ENCODE measurements around the gene SPINK1.

The SPINK1 gene

DNA sequence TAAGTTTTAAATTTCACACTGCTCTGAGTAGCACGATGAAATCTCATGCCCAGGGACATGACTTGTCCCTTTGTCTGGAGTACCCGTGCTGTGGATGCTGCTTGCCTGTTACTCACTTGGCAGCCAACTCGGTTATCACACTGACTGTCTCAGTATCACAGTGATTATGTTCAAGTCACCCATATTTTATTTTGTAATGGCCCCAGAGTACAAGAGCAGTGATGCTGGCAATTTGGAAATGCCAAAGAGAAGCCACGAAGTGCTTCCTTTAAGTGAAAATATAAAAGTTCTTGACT lies 24.3 kb upstream of the SPINK1 start:
- Mint-ChIP-seq H3K27ac (no peak overlapping the region), H3K4me1 (no peaks in the 10 kb centered on the region), H3K9me3 (no peaks in the 10 kb centered on the region), H3K4me3 (no peak overlapping the region), H3K36me3 (ENCODE audit: low read depth) (no peaks in the 10 kb centered on the region), H3K27me3 (ENCODE audit: low read depth) (peaks cover 3% of the 10 kb centered on the region)
- TF ChIP-seq, protein P1, sequence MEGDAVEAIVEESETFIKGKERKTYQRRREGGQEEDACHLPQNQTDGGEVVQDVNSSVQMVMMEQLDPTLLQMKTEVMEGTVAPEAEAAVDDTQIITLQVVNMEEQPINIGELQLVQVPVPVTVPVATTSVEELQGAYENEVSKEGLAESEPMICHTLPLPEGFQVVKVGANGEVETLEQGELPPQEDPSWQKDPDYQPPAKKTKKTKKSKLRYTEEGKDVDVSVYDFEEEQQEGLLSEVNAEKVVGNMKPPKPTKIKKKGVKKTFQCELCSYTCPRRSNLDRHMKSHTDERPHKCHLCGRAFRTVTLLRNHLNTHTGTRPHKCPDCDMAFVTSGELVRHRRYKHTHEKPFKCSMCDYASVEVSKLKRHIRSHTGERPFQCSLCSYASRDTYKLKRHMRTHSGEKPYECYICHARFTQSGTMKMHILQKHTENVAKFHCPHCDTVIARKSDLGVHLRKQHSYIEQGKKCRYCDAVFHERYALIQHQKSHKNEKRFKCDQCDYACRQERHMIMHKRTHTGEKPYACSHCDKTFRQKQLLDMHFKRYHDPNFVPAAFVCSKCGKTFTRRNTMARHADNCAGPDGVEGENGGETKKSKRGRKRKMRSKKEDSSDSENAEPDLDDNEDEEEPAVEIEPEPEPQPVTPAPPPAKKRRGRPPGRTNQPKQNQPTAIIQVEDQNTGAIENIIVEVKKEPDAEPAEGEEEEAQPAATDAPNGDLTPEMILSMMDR (IDR thresholded peaks at IDR 0.05; ENCODE audit: unreplicated experiment in 3 of 3) = no peak

DNA sequence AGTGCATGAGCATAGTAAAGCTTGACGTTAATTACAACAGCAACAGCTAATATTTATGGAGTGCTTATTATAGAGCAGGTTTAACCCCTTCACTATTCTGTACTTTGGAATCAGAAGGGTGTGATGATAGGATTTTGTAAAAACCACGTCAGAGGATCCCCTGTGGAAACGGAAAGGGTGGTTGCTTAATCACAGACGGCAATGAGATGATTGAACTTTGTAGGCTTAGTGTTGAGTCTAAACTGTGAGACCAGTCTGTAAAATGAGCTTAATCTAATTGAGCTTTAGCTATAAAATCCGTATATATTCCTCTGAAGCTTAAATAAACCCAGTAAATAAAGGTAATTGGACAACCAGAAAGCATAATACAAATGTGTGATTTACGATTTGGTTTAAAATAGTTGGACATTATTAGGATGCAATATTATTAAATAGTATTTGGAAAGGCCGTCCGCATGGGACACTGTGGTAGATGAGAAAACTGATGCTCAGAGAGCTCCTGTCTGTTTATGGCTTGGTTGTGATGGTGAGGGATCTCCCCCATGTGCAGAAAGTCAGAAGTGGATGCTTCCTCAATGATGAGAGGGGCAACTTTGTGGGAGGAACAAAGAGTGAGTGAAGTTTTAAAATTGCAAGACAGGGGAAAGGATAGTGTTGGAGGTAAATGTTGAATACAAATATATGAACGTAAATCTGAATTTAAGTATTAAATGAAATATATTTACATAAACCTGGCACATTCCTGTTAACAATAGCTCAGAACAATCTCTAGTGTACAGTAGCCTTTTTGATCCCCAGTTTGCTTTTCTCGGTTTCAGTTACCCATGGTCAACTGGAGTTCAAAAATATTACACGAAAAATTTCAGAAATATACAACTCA lies 23.7 kb upstream of the SPINK1 start:
- H3K4me1 Mint-ChIP-seq = no peaks in the 10 kb centered on the region
- no peak overlapping the region for H3K27ac Mint-ChIP-seq
- no peaks in the 10 kb centered on the region for H3K9me3 Mint-ChIP-seq
- H3K4me3 Mint-ChIP-seq = no peak overlapping the region
- TF ChIP-seq, protein P1 (IDR thresholded peaks at IDR 0.05; ENCODE audit: unreplicated experiment in 3 of 3) = no peak
- H3K27me3 Mint-ChIP-seq (ENCODE audit: low read depth) = peaks cover 3% of the 10 kb centered on the region
- no peaks in the 10 kb centered on the region for H3K36me3 Mint-ChIP-seq (ENCODE audit: low read depth)

DNA sequence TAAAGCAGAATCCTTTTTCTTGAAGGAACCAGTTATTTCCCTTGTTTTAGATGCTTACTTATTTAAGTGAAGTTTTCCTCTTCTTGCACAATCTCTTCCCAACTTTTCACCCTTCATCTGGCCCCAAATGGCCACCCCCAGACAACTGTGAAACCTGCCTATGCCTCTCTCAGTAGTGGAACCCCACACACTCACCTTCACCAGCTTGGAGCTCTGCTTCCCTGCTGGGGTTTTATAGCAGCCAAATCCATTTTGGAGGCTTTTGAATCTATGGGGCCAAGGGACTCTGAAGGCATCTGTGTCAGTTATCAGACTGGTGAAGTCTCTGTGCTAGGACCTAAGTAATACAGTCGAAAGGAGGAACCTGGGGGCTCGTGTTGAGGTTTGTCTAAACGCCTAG lies 22.9 kb upstream of the SPINK1 start:
- TF ChIP-seq, protein P1 (IDR thresholded peaks at IDR 0.05; ENCODE audit: unreplicated experiment in 3 of 3) = no peak
- no peaks in the 10 kb centered on the region for H3K9me3 Mint-ChIP-seq
- no peaks in the 10 kb centered on the region for H3K36me3 Mint-ChIP-seq (ENCODE audit: low read depth)
- H3K4me1 Mint-ChIP-seq = no peaks in the 10 kb centered on the region
- H3K27ac Mint-ChIP-seq = no peak overlapping the region
- no peak overlapping the region for H3K4me3 Mint-ChIP-seq
- H3K27me3 Mint-ChIP-seq (ENCODE audit: low read depth) = peaks cover 3% of the 10 kb centered on the region

DNA sequence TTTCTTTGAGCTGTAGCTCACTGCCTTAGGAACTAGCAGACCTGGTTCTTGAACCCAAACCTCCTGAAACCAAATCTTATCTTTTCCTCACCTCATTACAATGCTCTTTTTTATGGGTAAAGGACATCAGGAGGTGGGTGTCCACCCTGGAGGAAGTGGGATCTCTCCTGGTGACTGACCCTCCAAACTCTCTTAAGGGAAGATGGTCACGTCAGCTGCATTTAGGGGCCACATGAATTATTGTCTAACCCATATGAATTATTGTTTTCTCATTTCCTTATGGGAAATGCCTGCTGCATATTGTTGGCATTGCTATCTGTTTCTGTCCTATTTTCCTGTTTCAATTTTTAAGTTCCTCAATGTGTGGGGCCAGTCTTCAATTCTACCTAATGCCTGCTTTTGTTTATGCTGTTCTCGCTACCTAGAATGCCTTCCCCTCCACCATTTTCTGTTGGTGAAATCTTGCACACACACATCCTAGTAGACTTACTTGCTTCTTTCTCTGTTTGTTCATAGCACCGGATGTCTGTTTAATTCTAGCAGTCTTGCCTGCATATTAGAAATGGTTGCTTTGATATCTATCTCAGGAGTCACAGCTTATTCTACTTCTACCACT lies 22.0 kb upstream of the SPINK1 start:
- TF ChIP-seq, protein P1 (IDR thresholded peaks at IDR 0.05; ENCODE audit: unreplicated experiment in 3 of 3) = no peak
- Mint-ChIP-seq H3K36me3 (ENCODE audit: low read depth) (no peaks in the 10 kb centered on the region), H3K27ac (no peak overlapping the region), H3K27me3 (ENCODE audit: low read depth) (peaks cover 4% of the 10 kb centered on the region), H3K9me3 (no peaks in the 10 kb centered on the region), H3K4me3 (no peak overlapping the region), H3K4me1 (no peaks in the 10 kb centered on the region)

DNA sequence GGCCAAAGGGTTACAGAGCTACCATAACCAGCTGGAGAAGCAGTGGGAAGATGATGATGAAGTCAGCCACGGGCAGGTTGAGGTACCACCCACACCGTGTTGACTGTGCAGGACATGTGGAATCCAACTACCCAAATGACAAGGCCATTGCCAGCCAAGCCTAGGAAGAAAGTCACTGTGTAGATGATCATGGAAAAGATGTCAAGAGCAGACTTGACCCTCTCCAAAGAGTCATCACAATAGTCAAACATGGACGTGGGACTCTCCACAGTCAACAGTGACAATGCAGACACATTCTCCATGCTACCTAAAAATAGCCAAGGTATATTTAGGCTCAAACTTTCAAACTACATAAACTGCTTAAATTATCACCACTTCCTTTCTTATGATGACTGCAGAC lies 20.9 kb upstream of the SPINK1 start:
- H3K9me3 Mint-ChIP-seq = no peaks in the 10 kb centered on the region
- TF ChIP-seq, protein P1 (IDR thresholded peaks at IDR 0.05; ENCODE audit: unreplicated experiment in 3 of 3) = no peak
- peaks cover 8% of the 10 kb centered on the region for H3K27me3 Mint-ChIP-seq (ENCODE audit: low read depth)
- H3K27ac Mint-ChIP-seq = no peak overlapping the region
- no peak overlapping the region for H3K4me3 Mint-ChIP-seq
- no peaks in the 10 kb centered on the region for H3K36me3 Mint-ChIP-seq (ENCODE audit: low read depth)
- H3K4me1 Mint-ChIP-seq = no peaks in the 10 kb centered on the region

DNA sequence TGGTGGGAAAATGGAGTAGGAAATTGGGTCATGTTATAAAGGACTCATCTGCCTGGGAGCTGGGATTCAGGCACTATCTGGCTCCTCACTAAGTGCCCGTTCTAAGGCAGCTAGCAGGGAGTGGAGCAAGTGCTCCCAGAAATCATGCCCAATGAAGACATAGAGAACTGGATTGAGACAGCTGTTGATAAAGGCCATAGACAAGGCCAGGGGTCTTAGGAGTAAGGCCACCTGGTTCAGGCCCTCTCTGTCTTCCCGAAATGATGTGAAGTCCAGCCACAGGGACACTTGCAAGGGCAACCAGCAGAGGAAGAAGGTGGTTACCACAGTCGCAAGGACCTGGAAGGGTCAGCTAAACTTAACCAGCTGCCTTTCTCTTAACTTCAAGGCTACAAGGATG lies 20.1 kb upstream of the SPINK1 start:
- Mint-ChIP-seq H3K27ac (no peak overlapping the region), H3K27me3 (ENCODE audit: low read depth) (peaks cover 8% of the 10 kb centered on the region), H3K4me1 (no peaks in the 10 kb centered on the region), H3K9me3 (no peaks in the 10 kb centered on the region), H3K36me3 (ENCODE audit: low read depth) (no peaks in the 10 kb centered on the region), H3K4me3 (no peak overlapping the region)
- TF ChIP-seq, protein P1 (IDR thresholded peaks at IDR 0.05; ENCODE audit: unreplicated experiment in 3 of 3) = no peak

Measured in nephron (organoid).